Peyer's patch (tissue), 4 donors: ENCODE data around the gene CNGA1.

Experiments
- CTCF ChIP-seq, 6 experiments: fragments of 450-650 bp in 4 of 6; fragments of 200-600 bp in 2 of 6; sonication (generic) in 1 of 6; IDR thresholded peaks; one replicate each; pipeline ENCODE4 v1.5.1; 2017 to 2019; ENCODE audit warnings: antibody characterized with exemption in 6 of 6, mild to moderate bottlenecking in 3 of 6, moderate library complexity in 1 of 6
- POLR2A ChIP-seq, 2 donors: fragments of 450-650 bp; IDR thresholded peaks; one replicate each; pipeline ENCODE4 v1.5.1; 2017; ENCODE audit warnings: antibody characterized with exemption in 2 of 2, mild to moderate bottlenecking in 2 of 2, moderate library complexity in 2 of 2

- TF ChIP-seq CTCF (IDR thresholded peaks at IDR 0.05): no peak
- no peak for TF ChIP-seq POLR2A (IDR thresholded peaks at IDR 0.05)
Measured at GRCh38 chr4:47945930-47946726, 70.4 kb downstream of the CNGA1 start.
